Activated naive CD8-positive, alpha-beta T cell treated with anti-CD3 and anti-CD28 coated beads for 36 hours (primary cell): ENCODE data around the gene MCRIP1. TPM values are rescaled to one million over a fixed set of nuclear protein-coding genes. Genes with fewer than 3 reads are reported as not detected.

Experiments
- DNase-seq: peaks from one replicate; pipeline ENCODE4 v3.0.0; 2021
- H3K27ac Mint-ChIP-seq: one replicate; pipeline ENCODE4 v1.8.0; 2022; ENCODE audit warnings: mild to moderate bottlenecking, moderate library complexity, mixed read lengths
- H3K27me3 Mint-ChIP-seq: one replicate; pipeline ENCODE4 v1.8.0; 2022; ENCODE audit warnings: mild to moderate bottlenecking, mixed read lengths
- H3K36me3 Mint-ChIP-seq: one replicate; pipeline ENCODE4 v1.8.0; 2021; ENCODE audit warnings: mild to moderate bottlenecking, mixed read lengths
- H3K4me1 Mint-ChIP-seq: one replicate; pipeline ENCODE4 v1.8.0; 2021; ENCODE audit warnings: mixed read lengths
- H3K4me3 Mint-ChIP-seq: one replicate; pipeline ENCODE4 v1.8.0; 2022; ENCODE audit warnings: mild to moderate bottlenecking, moderate library complexity, mixed read lengths
- H3K9me3 Mint-ChIP-seq: one replicate; pipeline ENCODE4 v1.8.0; 2022; ENCODE audit warnings: mixed read lengths
- total RNA-seq, 2 experiments: library from RNA; stranded (reverse); gene quantifications; one replicate each; pipeline ENCODE4 v1.2.3, GENCODE V29; 2021

The MCRIP1 gene
- total RNA-seq, 2 experiments from 2014 or later, result 45.4 to 48.4 TPM

GRCh38 chr17:81792675-81793615, 40.1 kb downstream of the MCRIP1 start:
- Mint-ChIP-seq H3K36me3 (no peaks in the 10 kb centered on the region), H3K27me3 (no peaks in the 10 kb centered on the region), H3K4me1 (no peaks in the 10 kb centered on the region), H3K4me3 (no peak overlapping the region), H3K27ac (no peak overlapping the region), H3K9me3 (no peaks in the 10 kb centered on the region)
- DNase-seq, result no peak

Other genes starting within 250 kb of the MCRIP1 start
- gene NPLOC4, start 196.2 kb downstream of the MCRIP1 start, total RNA-seq, result 100 to 1,000 TPM; 103 TPM
- gene TSPAN10, start 196.1 kb downstream of the MCRIP1 start, total RNA-seq, result under 1 TPM; 0.19 to 0.26 TPM
- gene PDE6G, start 176.7 kb downstream of the MCRIP1 start, total RNA-seq, result 1 to 10 TPM; 8.6 to 9.1 TPM
- gene OXLD1, start 166.7 kb downstream of the MCRIP1 start, total RNA-seq, result 10 to 100 TPM; 53.0 to 56.1 TPM
- gene CCDC137, start 166.6 kb downstream of the MCRIP1 start, total RNA-seq, result 10 to 100 TPM; 54.8 to 63.3 TPM
- 10 to 100 TPM; 17.9 to 19.2 TPM for gene ARL16, start 149.5 kb downstream of the MCRIP1 start, total RNA-seq
- gene HGS, start 149.3 kb downstream of the MCRIP1 start, total RNA-seq, result 100 to 1,000 TPM in 1 of 2 experiments, 10 to 100 TPM in 1; 99.3 to 107 TPM
- gene MRPL12, start 129.9 kb downstream of the MCRIP1 start, total RNA-seq, result 100 to 1,000 TPM; 211 to 227 TPM
- 10 to 100 TPM; 41.0 to 43.4 TPM for gene SLC25A10, start 121.0 kb downstream of the MCRIP1 start, total RNA-seq
- gene GCGR, start 29.1 kb downstream of the MCRIP1 start, total RNA-seq, result not detected
- not detected for gene PPP1R27, start 1.8 kb upstream of the MCRIP1 start, total RNA-seq
- gene P4HB, start 27.2 kb upstream of the MCRIP1 start, total RNA-seq, result 100 to 1,000 TPM; 395 to 405 TPM
- gene ARHGDIA, start 38.0 kb upstream of the MCRIP1 start, total RNA-seq, result 100 to 1,000 TPM; 556 to 594 TPM
- gene ALYREF, start 58.3 kb upstream of the MCRIP1 start, total RNA-seq, result 100 to 1,000 TPM; 306 to 311 TPM
- gene ANAPC11, start 58.4 kb upstream of the MCRIP1 start, total RNA-seq, result 100 to 1,000 TPM; 119 to 126 TPM
- gene NPB, start 68.9 kb upstream of the MCRIP1 start, total RNA-seq, result under 1 TPM in 1 of 2 experiments, not detected in 1; 0.47 TPM
- gene PCYT2, start 78.1 kb upstream of the MCRIP1 start, total RNA-seq, result 10 to 100 TPM; 20.8 to 21.4 TPM
- gene SIRT7, start 84.9 kb upstream of the MCRIP1 start, total RNA-seq, result 10 to 100 TPM; 27.3 to 30.1 TPM
- gene MAFG, start 94.4 kb upstream of the MCRIP1 start, total RNA-seq, result 10 to 100 TPM; 18.4 to 19.2 TPM
- gene PYCR1, start 104.0 kb upstream of the MCRIP1 start, total RNA-seq, result 100 to 1,000 TPM; 158 to 169 TPM
- not detected for gene MYADML2, start 113.9 kb upstream of the MCRIP1 start, total RNA-seq
- gene NOTUM, start 127.9 kb upstream of the MCRIP1 start, total RNA-seq, result under 1 TPM; 0.19 to 0.36 TPM
- 10 to 100 TPM; 21.7 to 22.5 TPM for gene ASPSCR1, start 144.3 kb upstream of the MCRIP1 start, total RNA-seq
- 100 to 1,000 TPM; 119 to 131 TPM for gene CENPX, start 189.6 kb upstream of the MCRIP1 start, total RNA-seq
- gene LRRC45, start 190.0 kb upstream of the MCRIP1 start, total RNA-seq, result 10 to 100 TPM; 16.5 to 17.3 TPM
- gene RAC3, start 198.4 kb upstream of the MCRIP1 start, total RNA-seq, result 1 to 10 TPM; 4.7 to 5.1 TPM
- 100 to 1,000 TPM in 1 of 2 experiments, 10 to 100 TPM in 1; 93.3 to 104 TPM for gene DCXR, start 204.4 kb upstream of the MCRIP1 start, total RNA-seq
- 10 to 100 TPM; 13.9 to 14.5 TPM for gene RFNG, start 218.5 kb upstream of the MCRIP1 start, total RNA-seq
- gene GPS1, start 218.6 kb upstream of the MCRIP1 start, total RNA-seq, result 100 to 1,000 TPM in 1 of 2 experiments, 10 to 100 TPM in 1; 94.2 to 103 TPM
- gene DUS1L, start 232.5 kb upstream of the MCRIP1 start, total RNA-seq, result 100 to 1,000 TPM; 175 to 190 TPM